Measurements from ENCODE around the gene POU6F1. TPM values are rescaled to one million over a fixed set of nuclear protein-coding genes. Genes with fewer than 3 reads are reported as not detected.

The POU6F1 gene
- polyA plus RNA-seq, 3 donors: 0.65 to 5.2 TPM; not detected in 1

DNA sequence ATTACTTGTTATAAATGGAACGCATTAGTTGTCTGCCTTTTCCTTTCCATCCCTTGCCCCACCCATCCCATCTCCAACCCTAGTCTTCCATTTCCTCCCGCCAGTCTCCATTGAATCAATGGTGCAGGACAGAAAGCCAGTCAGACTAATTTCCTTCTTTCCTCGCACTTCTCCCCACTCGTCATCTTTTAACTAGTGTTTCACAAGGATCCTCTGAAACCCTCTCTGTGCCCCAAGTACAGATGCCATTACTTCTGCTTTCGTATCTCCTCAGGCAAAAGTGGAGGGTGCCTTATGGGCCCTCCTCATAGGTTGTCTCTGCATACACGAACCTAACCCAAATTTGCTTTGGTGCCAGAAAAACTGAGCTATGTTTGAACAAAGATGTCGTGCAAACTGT, 25.0 kb upstream of the POU6F1 start:
- Histone ChIP-seq H3K9ac (ENCODE audit: insufficient read depth, low read length, poor library complexity, severe bottlenecking) (no peak overlapping the region), H3K4me1 (ENCODE audit: control insufficient read depth in 1 of 2, insufficient read depth in 2 of 2, low read length in 2 of 2) (peaks cover 88 to 91% of the 10 kb centered on the region in 2 donors), H4K20me1 (ENCODE audit: insufficient read depth, low read length) (peaks cover 10% of the 10 kb centered on the region), H3K4me3 (replicated peaks in 1 of 3; ENCODE audit: low read depth in 2 of 3, low read length in 3 of 3) (peak overlapping the region in 1 of 3 experiments; percentile 94), H3K4me2 (replicated peaks; ENCODE audit: extremely low read depth, low read length, poor library complexity, severe bottlenecking) (peak overlapping the region; percentile 90), H3K79me2 (ENCODE audit: insufficient read depth, low read length) (peaks cover 50% of the 10 kb centered on the region), H3K27me3 (ENCODE audit: control insufficient read depth in 2 of 2, insufficient read depth in 2 of 2, low read length in 2 of 2) (no peaks in the 10 kb centered on the region), H3K9me3 (replicated peaks in 1 of 2; ENCODE audit: control insufficient read depth in 1 of 2, insufficient read depth in 1 of 2, low read length in 2 of 2) (no peaks in the 10 kb centered on the region), H2AFZ (ENCODE audit: insufficient read depth, low read depth, low read length, poor library complexity, severe bottlenecking) (no peak overlapping the region), H3K36me3 (replicated peaks in 1 of 2; ENCODE audit: control insufficient read depth in 1 of 2, insufficient read depth in 2 of 2, low read length in 2 of 2) (peaks cover 28 to 33% of the 10 kb centered on the region in 2 donors), H3K27ac (ENCODE audit: low read depth in 1 of 2, low read length in 2 of 2) (peak overlapping the region in 1 of 2 donors; percentile 78)
- Mint-ChIP-seq H3K27me3 (ENCODE audit: low read depth in 3 of 3) (peaks cover 0 to 4% (median 0%) of the 10 kb centered on the region in 3 donors), H3K27ac (peak overlapping the region; percentile 91 to 99 (median 97)), H3K4me3 (peak overlapping the region; percentile 37 to 66), H3K4me1 (peaks cover 79% of the 10 kb centered on the region), H3K36me3 (peaks cover 42 to 64% of the 10 kb centered on the region in 2 donors), H3K9me3 (peaks cover 0 to 3% (median 0%) of the 10 kb centered on the region in 7 donors)
- peak; percentile 69 to 84 (median 84) for DNase-seq
- 8% methylated on average over 6 of the region's 7 CpGs for WGBS (ENCODE audit: insufficient coverage)
- intact Hi-C loops (cut with micrococcal nuclease): loop anchor here in 1 of 2 donors (10.0 kb wide), 3 partner anchors 68 to 198 kb away; partner anchors contain the start of genes CSRNP2, LETMD1 and TFCP2
- TF ChIP-seq, protein P1, sequence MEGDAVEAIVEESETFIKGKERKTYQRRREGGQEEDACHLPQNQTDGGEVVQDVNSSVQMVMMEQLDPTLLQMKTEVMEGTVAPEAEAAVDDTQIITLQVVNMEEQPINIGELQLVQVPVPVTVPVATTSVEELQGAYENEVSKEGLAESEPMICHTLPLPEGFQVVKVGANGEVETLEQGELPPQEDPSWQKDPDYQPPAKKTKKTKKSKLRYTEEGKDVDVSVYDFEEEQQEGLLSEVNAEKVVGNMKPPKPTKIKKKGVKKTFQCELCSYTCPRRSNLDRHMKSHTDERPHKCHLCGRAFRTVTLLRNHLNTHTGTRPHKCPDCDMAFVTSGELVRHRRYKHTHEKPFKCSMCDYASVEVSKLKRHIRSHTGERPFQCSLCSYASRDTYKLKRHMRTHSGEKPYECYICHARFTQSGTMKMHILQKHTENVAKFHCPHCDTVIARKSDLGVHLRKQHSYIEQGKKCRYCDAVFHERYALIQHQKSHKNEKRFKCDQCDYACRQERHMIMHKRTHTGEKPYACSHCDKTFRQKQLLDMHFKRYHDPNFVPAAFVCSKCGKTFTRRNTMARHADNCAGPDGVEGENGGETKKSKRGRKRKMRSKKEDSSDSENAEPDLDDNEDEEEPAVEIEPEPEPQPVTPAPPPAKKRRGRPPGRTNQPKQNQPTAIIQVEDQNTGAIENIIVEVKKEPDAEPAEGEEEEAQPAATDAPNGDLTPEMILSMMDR (IDR thresholded peaks at IDR 0.05): no peak

DNA sequence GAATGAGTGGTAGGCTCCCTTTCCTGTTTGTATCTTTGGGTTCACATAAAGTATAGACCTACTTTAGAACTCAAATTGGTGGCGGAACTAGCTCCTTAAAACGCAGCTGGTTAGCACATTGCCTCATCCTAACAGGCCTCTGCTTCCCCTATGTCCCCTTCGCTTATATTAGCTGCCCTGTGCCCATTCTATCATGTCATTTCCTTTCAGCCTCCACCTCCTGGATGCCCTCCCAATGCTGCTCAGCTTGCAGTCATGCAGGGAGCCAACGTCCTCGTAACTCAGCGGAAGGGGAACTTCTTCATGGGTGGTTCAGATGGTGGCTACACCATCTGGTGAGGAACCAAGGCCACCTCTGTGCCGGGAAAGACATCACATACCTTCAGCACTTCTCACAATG, 24.3 kb upstream of the POU6F1 start:
- H3K79me2 ChIP-seq (ENCODE audit: insufficient read depth, low read length): peaks cover 50% of the 10 kb centered on the region
- Mint-ChIP-seq H3K27ac (peak overlapping the region; percentile 92 to 99 (median 97)), H3K36me3 (peaks cover 41 to 58% of the 10 kb centered on the region in 2 donors), H3K4me1 (peaks cover 74% of the 10 kb centered on the region), H3K27me3 (ENCODE audit: low read depth in 3 of 3) (peaks cover 0 to 4% (median 0%) of the 10 kb centered on the region in 3 donors), H3K4me3 (peak overlapping the region; percentile 49 to 77), H3K9me3 (peaks cover 0 to 3% (median 0%) of the 10 kb centered on the region in 7 donors)
- peak; percentile 90 to 91 (median 90) for DNase-seq
- 11% methylated on average over 3 of the region's 7 CpGs for WGBS (ENCODE audit: insufficient coverage)
- no peaks in the 10 kb centered on the region for H3K27me3 ChIP-seq (ENCODE audit: control insufficient read depth in 2 of 2, insufficient read depth in 2 of 2, low read length in 2 of 2)
- no peak overlapping the region for H3K9ac ChIP-seq (ENCODE audit: insufficient read depth, low read length, poor library complexity, severe bottlenecking)
- peak overlapping the region in 1 of 3 experiments; percentile 94 for H3K4me3 ChIP-seq (replicated peaks in 1 of 3; ENCODE audit: low read depth in 2 of 3, low read length in 3 of 3)
- peak overlapping the region; percentile 45 to 78 for H3K27ac ChIP-seq (ENCODE audit: low read depth in 1 of 2, low read length in 2 of 2)
- H3K4me1 ChIP-seq (ENCODE audit: control insufficient read depth in 1 of 2, insufficient read depth in 2 of 2, low read length in 2 of 2): peaks cover 82 to 85% of the 10 kb centered on the region in 2 donors
- no peak overlapping the region for H2AFZ ChIP-seq (ENCODE audit: insufficient read depth, low read depth, low read length, poor library complexity, severe bottlenecking)
- H3K36me3 ChIP-seq (replicated peaks in 1 of 2; ENCODE audit: control insufficient read depth in 1 of 2, insufficient read depth in 2 of 2, low read length in 2 of 2): peaks cover 28 to 33% of the 10 kb centered on the region in 2 donors
- peaks cover 10% of the 10 kb centered on the region for H4K20me1 ChIP-seq (ENCODE audit: insufficient read depth, low read length)
- intact Hi-C loops (cut with micrococcal nuclease): loop anchor here in 1 of 2 donors (10.0 kb wide), 3 partner anchors 67 to 197 kb away; partner anchors contain the start of genes CSRNP2, LETMD1 and TFCP2
- TF ChIP-seq, protein P1 (IDR thresholded peaks at IDR 0.05): no peak
- H3K4me2 ChIP-seq (replicated peaks; ENCODE audit: extremely low read depth, low read length, poor library complexity, severe bottlenecking): peak overlapping the region; percentile 90
- no peaks in the 10 kb centered on the region for H3K9me3 ChIP-seq (replicated peaks in 1 of 2; ENCODE audit: control insufficient read depth in 1 of 2, insufficient read depth in 1 of 2, low read length in 2 of 2)

Measured in CD14-positive monocyte (primary cell).